Fibroblast of villous mesenchyme (primary cell): ENCODE data around the gene BBS9. TPM values are rescaled to one million over a fixed set of nuclear protein-coding genes. Genes with fewer than 3 reads are reported as not detected.

Experiments
- DNase-seq: peaks from one replicate; pipeline ENCODE4 v3.0.0-alpha.2; 2010; ENCODE audit warnings: low read depth
- H3K4me3 ChIP-seq: 2 replicates; pipeline ENCODE4 v1.5.1; 2011; ENCODE audit warnings: low read depth, mild to moderate bottlenecking, low read length
- total RNA-seq: library from RNA; depleted of rRNA; stranded (reverse); fragments of >200 nt; gene quantifications from 2 replicates; pipeline ENCODE4 v1.2.3, GENCODE V29; 2012
- TF ChIP-seq, protein P1 (sequence below): IDR thresholded peaks from 2 replicates; pipeline ENCODE4 v1.5.1; 2012; ENCODE audit warnings: low read depth, mild to moderate bottlenecking, low read length; ENCODE audit not compliant: insufficient read depth

The BBS9 gene
- total RNA-seq, 1 donor, result 20.7 TPM

DNA sequence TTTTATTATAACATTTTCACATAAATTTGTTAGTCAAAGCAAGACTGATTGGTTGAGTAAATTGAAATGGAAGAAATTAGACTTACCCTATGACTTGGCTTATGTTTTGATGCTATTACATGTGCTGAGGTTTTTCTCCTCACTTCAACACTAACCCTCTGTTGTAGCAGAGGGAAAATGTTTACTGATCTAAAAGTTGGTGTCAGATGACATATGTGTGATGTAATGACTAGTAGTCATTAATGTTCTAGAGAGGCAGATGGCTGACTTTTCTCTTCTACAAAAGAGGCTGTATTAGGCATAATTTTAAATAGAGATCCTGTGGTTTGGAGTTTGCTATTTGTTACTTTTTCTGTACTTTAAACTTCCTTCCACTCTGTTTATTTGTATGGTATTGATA is 266.0 kb downstream of the BBS9 start:
- peak; percentile 7 for DNase-seq
- TF ChIP-seq, protein P1, sequence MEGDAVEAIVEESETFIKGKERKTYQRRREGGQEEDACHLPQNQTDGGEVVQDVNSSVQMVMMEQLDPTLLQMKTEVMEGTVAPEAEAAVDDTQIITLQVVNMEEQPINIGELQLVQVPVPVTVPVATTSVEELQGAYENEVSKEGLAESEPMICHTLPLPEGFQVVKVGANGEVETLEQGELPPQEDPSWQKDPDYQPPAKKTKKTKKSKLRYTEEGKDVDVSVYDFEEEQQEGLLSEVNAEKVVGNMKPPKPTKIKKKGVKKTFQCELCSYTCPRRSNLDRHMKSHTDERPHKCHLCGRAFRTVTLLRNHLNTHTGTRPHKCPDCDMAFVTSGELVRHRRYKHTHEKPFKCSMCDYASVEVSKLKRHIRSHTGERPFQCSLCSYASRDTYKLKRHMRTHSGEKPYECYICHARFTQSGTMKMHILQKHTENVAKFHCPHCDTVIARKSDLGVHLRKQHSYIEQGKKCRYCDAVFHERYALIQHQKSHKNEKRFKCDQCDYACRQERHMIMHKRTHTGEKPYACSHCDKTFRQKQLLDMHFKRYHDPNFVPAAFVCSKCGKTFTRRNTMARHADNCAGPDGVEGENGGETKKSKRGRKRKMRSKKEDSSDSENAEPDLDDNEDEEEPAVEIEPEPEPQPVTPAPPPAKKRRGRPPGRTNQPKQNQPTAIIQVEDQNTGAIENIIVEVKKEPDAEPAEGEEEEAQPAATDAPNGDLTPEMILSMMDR, result no peak
- no peak overlapping the region for H3K4me3 ChIP-seq

DNA sequence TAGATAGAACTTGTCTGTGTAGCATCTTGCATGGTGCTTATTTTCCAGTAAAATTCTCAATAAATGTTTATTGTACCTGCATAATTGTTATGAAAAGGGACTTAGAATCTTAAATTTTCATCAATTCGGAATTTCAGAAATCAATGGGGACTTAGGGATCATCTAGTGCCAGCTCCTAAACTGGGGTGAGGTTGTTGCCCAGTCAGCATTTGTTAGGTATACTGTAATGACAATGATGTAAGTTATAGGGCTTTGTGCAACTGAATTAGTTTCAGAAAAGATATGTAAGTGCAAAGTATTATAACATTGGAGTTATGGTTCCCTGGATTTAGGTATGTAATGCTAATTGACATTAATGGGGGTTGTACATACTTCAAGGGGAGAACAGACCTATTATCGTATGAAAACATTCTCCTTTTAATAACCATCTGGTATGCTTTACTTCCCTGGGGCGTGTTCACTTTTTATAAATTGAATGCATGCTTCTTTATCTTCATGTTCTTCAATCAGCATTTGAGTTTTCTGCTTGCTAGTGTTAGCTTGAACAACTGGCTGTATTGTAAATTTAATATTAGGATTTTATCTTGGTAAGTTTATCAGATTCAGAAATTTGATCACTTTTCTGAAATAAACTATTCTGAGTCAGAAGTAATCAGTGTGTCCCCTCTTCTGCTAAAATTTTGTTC is 270.3 kb downstream of the BBS9 start:
- TF ChIP-seq, protein P1, result no peak
- H3K4me3 ChIP-seq, result no peak overlapping the region
- DNase-seq, result no peak

DNA sequence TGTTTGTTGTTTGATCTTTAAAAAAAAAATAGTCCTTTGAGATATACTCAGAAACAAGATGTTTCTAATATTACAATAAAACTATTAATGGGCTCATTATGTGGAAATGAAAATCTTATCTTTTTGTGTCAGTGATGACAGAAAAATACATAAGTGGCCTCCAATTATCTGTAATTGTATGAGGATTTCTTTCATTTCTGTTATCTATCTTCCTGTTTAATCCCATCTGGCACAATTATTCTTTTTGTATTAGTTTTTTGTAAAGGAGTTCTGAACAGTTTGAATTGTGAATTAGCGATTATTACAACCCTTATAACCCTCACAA is 270.8 kb downstream of the BBS9 start:
- H3K4me3 ChIP-seq, result no peak overlapping the region
- TF ChIP-seq, protein P1, result no peak
- no peak for DNase-seq

DNA sequence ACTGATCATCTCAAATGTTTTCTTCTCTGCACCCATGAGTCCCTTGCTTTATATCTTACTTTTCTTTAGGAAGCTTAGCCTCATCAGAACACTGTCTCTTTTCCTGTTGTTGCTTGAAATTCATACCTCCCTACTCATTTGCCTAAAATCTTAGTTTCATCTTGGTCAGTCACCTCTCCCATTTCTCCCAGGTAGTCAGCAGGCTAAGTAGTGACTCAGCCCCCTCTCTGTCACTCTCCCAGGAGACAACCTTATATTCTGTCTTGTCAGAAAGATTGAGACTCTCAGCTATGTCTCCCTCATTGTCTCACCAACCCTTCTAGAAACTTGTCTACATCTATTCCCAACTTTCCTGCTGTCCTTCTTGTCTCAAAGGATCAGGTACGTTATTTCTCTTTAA is 280.9 kb downstream of the BBS9 start:
- H3K4me3 ChIP-seq, result no peak overlapping the region
- TF ChIP-seq, protein P1, result no peak
- no peak for DNase-seq

DNA sequence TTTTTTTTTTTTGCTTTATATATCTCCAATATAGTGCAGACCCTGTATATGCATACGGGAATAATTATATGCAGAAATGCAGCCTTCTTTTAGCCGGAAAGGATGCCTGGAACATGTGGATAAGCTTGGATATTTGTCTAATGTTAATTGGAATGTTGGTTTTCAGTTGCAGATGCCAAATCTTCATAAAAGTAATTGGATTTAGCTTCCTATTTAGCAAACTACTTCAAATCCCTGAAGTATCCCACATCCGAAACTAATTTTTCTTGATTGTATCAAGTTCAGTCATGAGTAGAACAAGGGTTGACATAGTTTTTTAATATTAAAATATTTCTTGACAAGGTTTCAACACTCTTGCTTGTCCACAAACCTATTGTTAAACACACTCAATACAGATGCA is 281.7 kb downstream of the BBS9 start:
- TF ChIP-seq, protein P1, result no peak
- no peak overlapping the region for H3K4me3 ChIP-seq
- DNase-seq, result no peak

DNA sequence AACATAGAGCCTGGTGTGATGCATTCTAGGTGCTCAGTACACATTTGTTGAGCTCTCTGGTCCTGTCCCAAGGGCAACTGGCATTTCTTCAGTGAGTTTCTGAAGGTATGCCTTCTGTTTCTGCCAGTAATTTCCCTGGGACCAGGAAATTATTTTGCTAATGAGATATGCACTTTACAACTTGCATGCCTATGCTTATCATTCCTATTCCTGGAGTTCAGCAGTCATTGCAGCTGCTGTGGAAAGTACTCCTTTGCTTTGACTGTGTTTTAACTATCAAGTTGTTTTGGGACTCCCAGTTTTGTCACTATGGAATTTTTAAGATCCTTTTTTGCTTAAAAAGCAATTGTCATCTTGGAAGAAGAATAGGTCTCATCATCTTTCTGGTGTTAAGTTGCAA is 283.0 kb downstream of the BBS9 start:
- TF ChIP-seq, protein P1, result no peak
- no peak for DNase-seq
- no peak overlapping the region for H3K4me3 ChIP-seq

DNA sequence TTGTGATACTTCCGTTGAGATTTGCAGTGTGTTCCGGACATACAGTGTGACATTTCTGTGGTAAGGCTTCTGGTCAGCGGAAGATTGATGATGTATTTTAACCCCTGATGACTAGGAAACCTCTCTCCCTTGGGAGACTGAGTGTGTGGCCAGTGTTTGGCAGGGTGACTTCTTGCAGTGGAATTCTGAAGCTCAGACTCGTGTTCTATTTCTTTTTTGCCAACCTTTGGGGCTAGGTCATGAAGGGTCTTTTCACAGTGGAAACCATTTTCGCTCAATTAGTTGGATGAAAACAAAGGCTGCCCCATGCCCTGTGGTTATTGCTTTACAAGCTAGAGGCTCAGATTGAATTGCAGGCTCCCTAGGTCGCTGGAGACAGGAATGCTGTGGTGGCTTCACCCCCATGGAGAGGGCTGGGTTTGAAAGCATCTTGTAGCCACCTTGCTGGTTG is 288.9 kb downstream of the BBS9 start:
- H3K4me3 ChIP-seq, result no peak overlapping the region
- no peak for DNase-seq

More for the DNA sequence above, 288.9 kb downstream of the BBS9 start:
- TF ChIP-seq, protein P1, result no peak
